ENCODE data around the gene BIN1.

DNA sequence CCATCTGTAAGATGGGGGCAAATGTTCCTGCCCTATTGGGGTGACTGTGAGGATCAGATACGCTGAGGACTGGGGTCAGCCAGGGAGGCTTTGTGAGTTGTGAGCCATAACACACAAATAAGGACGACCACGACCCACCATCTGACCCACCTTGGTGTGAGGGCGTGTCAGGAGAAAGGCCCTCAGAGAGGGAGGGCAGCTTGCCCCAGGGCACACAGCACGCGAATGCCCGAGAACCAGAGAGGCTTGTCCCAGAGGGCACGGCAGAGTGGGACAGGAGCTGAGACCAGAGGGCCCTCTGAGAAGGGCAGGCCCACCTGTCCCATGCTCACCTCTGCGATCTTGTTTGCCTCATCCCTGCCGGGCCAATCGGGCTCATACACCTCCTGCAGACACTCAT lies 36.7 kb downstream of the BIN1 start:
- TF ChIP-seq EZH2 (IDR thresholded peaks at IDR 0.05; ENCODE audit: insufficient read depth, low read length), result no peak
- TF ChIP-seq, protein P1, sequence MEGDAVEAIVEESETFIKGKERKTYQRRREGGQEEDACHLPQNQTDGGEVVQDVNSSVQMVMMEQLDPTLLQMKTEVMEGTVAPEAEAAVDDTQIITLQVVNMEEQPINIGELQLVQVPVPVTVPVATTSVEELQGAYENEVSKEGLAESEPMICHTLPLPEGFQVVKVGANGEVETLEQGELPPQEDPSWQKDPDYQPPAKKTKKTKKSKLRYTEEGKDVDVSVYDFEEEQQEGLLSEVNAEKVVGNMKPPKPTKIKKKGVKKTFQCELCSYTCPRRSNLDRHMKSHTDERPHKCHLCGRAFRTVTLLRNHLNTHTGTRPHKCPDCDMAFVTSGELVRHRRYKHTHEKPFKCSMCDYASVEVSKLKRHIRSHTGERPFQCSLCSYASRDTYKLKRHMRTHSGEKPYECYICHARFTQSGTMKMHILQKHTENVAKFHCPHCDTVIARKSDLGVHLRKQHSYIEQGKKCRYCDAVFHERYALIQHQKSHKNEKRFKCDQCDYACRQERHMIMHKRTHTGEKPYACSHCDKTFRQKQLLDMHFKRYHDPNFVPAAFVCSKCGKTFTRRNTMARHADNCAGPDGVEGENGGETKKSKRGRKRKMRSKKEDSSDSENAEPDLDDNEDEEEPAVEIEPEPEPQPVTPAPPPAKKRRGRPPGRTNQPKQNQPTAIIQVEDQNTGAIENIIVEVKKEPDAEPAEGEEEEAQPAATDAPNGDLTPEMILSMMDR (IDR thresholded peaks at IDR 0.05; ENCODE audit: insufficient read depth, low read depth, low read length), result no peak

Data from astrocyte (in vitro differentiated cells and primary cell).